Glutamatergic neuron (in vitro differentiated cells): Measurements from ENCODE around the gene FRMPD3. TPM values are rescaled to one million over a fixed set of nuclear protein-coding genes. Genes with fewer than 3 reads are reported as not detected.

Experiments used
- DNase-seq: peaks from one replicate; pipeline ENCODE4 v3.0.0; 2022
- H3K27ac Mint-ChIP-seq: one replicate; pipeline ENCODE4 v1.8.0; 2020; ENCODE audit warnings: mild to moderate bottlenecking, mixed read lengths, inconsistent platforms; ENCODE audit not compliant: unreplicated experiment
- H3K27me3 Mint-ChIP-seq: one replicate; pipeline ENCODE4 v1.8.0; 2020; ENCODE audit warnings: mild to moderate bottlenecking, moderate library complexity, mixed read lengths, inconsistent platforms; ENCODE audit not compliant: unreplicated experiment
- H3K36me3 Mint-ChIP-seq: one replicate; pipeline ENCODE4 v1.8.0; 2020; ENCODE audit warnings: mild to moderate bottlenecking, mixed read lengths, inconsistent platforms; ENCODE audit not compliant: unreplicated experiment
- H3K4me1 Mint-ChIP-seq: one replicate; pipeline ENCODE4 v1.8.0; 2020; ENCODE audit warnings: mild to moderate bottlenecking, low read depth, mixed read lengths, inconsistent platforms; ENCODE audit not compliant: unreplicated experiment
- H3K4me3 Mint-ChIP-seq: one replicate; pipeline ENCODE4 v1.8.0; 2020; ENCODE audit warnings: mild to moderate bottlenecking, mixed read lengths, inconsistent platforms; ENCODE audit not compliant: unreplicated experiment
- H3K9me3 Mint-ChIP-seq: one replicate; pipeline ENCODE4 v1.8.0; 2020; ENCODE audit warnings: mild to moderate bottlenecking, moderate library complexity, mixed read lengths, inconsistent platforms; ENCODE audit not compliant: unreplicated experiment
- total RNA-seq: library from RNA; stranded (reverse); fragmentation: NEBNext Ultra II Directional; extraction: Animal tissue kit (Norgen Biotek cat#: 25700); gene quantifications from one replicate; pipeline ENCODE4 v1.2.1, GENCODE V29; 2021; ENCODE audit not compliant: unreplicated experiment
- TF ChIP-seq, protein P1 (sequence below): fragments of 200-600 bp; sonication (generic); IDR thresholded peaks from one replicate; pipeline ENCODE4 v1.5.0; 2021; ENCODE audit not compliant: partially characterized antibody, unreplicated experiment

FRMPD3 gene
- total RNA-seq, 1 donor from 2014 or later = 24.9 TPM

DNA sequence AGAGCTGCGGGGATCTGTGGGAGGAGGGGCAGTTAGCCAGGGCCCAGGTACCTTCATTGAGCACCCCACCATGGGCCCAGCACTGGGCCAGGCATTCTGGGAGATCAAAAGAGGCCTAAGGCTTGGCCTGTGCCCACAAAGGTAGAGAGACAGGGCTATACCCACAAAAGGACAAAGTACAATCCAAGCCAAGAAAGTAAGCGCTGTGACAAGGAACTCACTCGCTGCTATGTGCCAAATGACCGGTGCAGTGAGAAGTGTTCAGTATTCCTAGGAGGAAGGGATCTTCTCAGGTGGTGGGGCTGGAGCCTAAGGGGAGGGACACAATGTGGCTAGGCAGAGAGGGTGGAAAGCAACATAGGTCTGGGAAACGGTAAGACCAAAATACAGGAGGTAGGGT, 8.8 kb upstream of the FRMPD3 start:
- H3K9me3 Mint-ChIP-seq = peaks cover 2% of the 10 kb centered on the region
- no peak overlapping the region for H3K27ac Mint-ChIP-seq
- TF ChIP-seq, protein P1, sequence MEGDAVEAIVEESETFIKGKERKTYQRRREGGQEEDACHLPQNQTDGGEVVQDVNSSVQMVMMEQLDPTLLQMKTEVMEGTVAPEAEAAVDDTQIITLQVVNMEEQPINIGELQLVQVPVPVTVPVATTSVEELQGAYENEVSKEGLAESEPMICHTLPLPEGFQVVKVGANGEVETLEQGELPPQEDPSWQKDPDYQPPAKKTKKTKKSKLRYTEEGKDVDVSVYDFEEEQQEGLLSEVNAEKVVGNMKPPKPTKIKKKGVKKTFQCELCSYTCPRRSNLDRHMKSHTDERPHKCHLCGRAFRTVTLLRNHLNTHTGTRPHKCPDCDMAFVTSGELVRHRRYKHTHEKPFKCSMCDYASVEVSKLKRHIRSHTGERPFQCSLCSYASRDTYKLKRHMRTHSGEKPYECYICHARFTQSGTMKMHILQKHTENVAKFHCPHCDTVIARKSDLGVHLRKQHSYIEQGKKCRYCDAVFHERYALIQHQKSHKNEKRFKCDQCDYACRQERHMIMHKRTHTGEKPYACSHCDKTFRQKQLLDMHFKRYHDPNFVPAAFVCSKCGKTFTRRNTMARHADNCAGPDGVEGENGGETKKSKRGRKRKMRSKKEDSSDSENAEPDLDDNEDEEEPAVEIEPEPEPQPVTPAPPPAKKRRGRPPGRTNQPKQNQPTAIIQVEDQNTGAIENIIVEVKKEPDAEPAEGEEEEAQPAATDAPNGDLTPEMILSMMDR = no peak

GRCh38 chrX:107442914-107443527, 6.4 kb upstream of the FRMPD3 start:
- H3K36me3 Mint-ChIP-seq = no peaks in the 10 kb centered on the region
- no peak for DNase-seq
- H3K4me3 Mint-ChIP-seq = no peak overlapping the region
- H3K9me3 Mint-ChIP-seq = peaks cover 2% of the 10 kb centered on the region
- peaks cover 3% of the 10 kb centered on the region for H3K27me3 Mint-ChIP-seq
- no peak overlapping the region for H3K27ac Mint-ChIP-seq
- peaks cover 16% of the 10 kb centered on the region for H3K4me1 Mint-ChIP-seq
- TF ChIP-seq, protein P1 = no peak

More for the DNA sequence above, 8.8 kb upstream of the FRMPD3 start:
- H3K4me1 Mint-ChIP-seq = peaks cover 6% of the 10 kb centered on the region
- no peak overlapping the region for H3K4me3 Mint-ChIP-seq
- no peaks in the 10 kb centered on the region for H3K36me3 Mint-ChIP-seq
- peaks cover 3% of the 10 kb centered on the region for H3K27me3 Mint-ChIP-seq
- DNase-seq = no peak

DNA sequence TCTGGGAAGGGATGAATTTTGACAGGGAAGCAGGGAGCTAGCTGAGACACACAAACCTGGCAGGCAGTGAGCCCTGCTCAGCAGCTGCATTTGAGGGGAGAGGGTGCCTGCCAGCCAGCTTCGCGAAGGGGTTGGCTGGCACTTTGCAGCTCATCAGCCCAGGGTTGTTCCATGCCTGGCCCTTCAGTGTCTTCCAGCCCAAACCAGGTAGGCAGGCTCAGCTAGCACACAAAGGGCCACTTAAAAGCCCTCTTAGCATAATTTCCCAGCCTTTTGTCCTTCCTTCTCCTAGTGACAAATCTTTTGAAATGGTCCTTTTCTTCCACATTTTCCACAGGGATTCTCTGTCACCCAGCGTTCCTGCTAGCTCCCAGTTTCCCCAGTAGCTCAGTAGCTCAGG, 4.3 kb upstream of the FRMPD3 start:
- H3K27me3 Mint-ChIP-seq = peaks cover 1% of the 10 kb centered on the region
- no peaks in the 10 kb centered on the region for H3K36me3 Mint-ChIP-seq
- H3K9me3 Mint-ChIP-seq = peaks cover 2% of the 10 kb centered on the region
- no peak overlapping the region for H3K27ac Mint-ChIP-seq
- peaks cover 19% of the 10 kb centered on the region for H3K4me1 Mint-ChIP-seq
- no peak overlapping the region for H3K4me3 Mint-ChIP-seq
- no peak for DNase-seq
- TF ChIP-seq, protein P1 = no peak

DNA sequence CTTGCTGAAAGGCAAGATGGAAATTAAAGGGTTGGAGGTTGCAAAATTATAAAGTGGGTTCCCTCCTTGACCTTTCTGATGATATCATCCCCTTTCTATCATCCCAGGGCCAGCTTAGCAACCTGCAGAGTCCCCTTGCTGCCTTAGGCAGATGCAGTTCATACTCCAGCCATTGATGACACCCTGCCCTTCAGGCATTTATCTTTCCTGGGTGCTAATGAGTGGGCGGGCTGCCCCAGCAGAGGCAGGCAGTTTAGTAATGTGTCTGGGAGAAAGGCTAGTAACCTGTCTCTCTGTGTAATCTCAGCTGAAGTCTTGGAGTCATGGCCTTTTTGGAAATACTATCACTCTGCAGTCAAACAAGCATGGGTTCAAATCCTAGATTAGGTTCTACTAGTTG, 3.8 kb upstream of the FRMPD3 start:
- H3K36me3 Mint-ChIP-seq = no peaks in the 10 kb centered on the region
- no peak overlapping the region for H3K4me3 Mint-ChIP-seq
- H3K9me3 Mint-ChIP-seq = peaks cover 5% of the 10 kb centered on the region
- peaks cover 22% of the 10 kb centered on the region for H3K4me1 Mint-ChIP-seq
- TF ChIP-seq, protein P1 = no peak
- no peak overlapping the region for H3K27ac Mint-ChIP-seq
- H3K27me3 Mint-ChIP-seq = peaks cover 1% of the 10 kb centered on the region
- no peak for DNase-seq

- Mint-ChIP-seq H3K4me3 (no peak overlapping the region), H3K36me3 (no peaks in the 10 kb centered on the region), H3K9me3 (peaks cover 5% of the 10 kb centered on the region), H3K27me3 (peaks cover 3% of the 10 kb centered on the region), H3K27ac (peak overlapping the region; percentile 72), H3K4me1 (peaks cover 29% of the 10 kb centered on the region)
- no peak for DNase-seq
- TF ChIP-seq, protein P1 = no peak
Observed at GRCh38 chrX:107447642-107448041, 1.8 kb upstream of the FRMPD3 start.
